ENCODE measurements around the gene RMND5B.

DNA sequence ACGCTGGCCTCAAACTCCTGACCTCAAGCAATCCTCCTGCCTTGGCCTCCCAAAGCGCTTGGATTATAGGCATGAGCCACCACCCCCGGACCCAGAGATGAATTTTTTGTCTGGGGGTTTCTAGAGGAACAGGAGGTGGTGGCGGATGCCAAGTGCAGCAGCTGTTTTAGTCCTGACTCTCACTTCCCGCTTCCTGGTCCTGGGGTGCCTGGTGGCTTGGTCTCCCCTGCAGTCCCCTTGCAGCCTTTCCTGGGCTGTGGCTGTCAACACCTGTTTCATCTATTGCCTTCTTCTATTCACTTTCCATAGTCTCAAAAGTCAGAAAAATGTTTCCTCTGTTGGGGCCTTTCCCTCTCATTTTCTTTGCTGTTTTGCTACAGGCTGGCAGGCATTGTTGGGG lies 29.4 kb downstream of the RMND5B start:
- TF ChIP-seq, protein P1, sequence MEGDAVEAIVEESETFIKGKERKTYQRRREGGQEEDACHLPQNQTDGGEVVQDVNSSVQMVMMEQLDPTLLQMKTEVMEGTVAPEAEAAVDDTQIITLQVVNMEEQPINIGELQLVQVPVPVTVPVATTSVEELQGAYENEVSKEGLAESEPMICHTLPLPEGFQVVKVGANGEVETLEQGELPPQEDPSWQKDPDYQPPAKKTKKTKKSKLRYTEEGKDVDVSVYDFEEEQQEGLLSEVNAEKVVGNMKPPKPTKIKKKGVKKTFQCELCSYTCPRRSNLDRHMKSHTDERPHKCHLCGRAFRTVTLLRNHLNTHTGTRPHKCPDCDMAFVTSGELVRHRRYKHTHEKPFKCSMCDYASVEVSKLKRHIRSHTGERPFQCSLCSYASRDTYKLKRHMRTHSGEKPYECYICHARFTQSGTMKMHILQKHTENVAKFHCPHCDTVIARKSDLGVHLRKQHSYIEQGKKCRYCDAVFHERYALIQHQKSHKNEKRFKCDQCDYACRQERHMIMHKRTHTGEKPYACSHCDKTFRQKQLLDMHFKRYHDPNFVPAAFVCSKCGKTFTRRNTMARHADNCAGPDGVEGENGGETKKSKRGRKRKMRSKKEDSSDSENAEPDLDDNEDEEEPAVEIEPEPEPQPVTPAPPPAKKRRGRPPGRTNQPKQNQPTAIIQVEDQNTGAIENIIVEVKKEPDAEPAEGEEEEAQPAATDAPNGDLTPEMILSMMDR (IDR thresholded peaks at IDR 0.05; ENCODE audit: low read depth, low read length, poor library complexity, severe bottlenecking): no peak
- TF ChIP-seq EZH2phosphoT487 (IDR thresholded peaks at IDR 0.05; ENCODE audit: borderline replicate concordance, low read length): no peak

Measured in DOHH2 (cell line).